ENCODE data around the gene CDH23. TPM values are rescaled to one million over a fixed set of nuclear protein-coding genes. Genes with fewer than 3 reads are reported as not detected.

Gene CDH23
- total RNA-seq, 1 donor from 2014 or later, result 5.1 TPM

- no peak for DNase-seq (ENCODE audit: low spot score)
Measured at GRCh38 chr10:71659111-71659634, 262.5 kb downstream of the CDH23 start.

GRCh38 chr10:71659737-71660136 is 263.0 kb downstream of the CDH23 start:
- no peak for DNase-seq (ENCODE audit: low spot score)

GRCh38 chr10:71660313-71660712 is 263.6 kb downstream of the CDH23 start:
- no peak for DNase-seq (ENCODE audit: low spot score)

- DNase-seq (ENCODE audit: low spot score), result no peak
Measured at GRCh38 chr10:71661060-71661622, 264.4 kb downstream of the CDH23 start.

- DNase-seq (ENCODE audit: low spot score), result no peak
Measured at GRCh38 chr10:71661779-71662336, 265.1 kb downstream of the CDH23 start.

- no peak for DNase-seq (ENCODE audit: low spot score)
Measured at GRCh38 chr10:71663311-71663710, 266.6 kb downstream of the CDH23 start.

GRCh38 chr10:71664585-71664984 is 267.9 kb downstream of the CDH23 start:
- no peak for DNase-seq (ENCODE audit: low spot score)

- DNase-seq (ENCODE audit: low spot score), result no peak
Measured at GRCh38 chr10:71665456-71665855, 268.7 kb downstream of the CDH23 start.

- DNase-seq (ENCODE audit: low spot score), result no peak
Measured at GRCh38 chr10:71666639-71667386, 270.1 kb downstream of the CDH23 start.

- DNase-seq (ENCODE audit: low spot score), result no peak
Measured at GRCh38 chr10:71667387-71667752, 270.6 kb downstream of the CDH23 start.

GRCh38 chr10:71671994-71672946 is 275.6 kb downstream of the CDH23 start:
- DNase-seq (ENCODE audit: low spot score), result no peak

- DNase-seq (ENCODE audit: low spot score), result no peak
Measured at GRCh38 chr10:71675295-71675970, 278.7 kb downstream of the CDH23 start.

GRCh38 chr10:71677261-71677660 is 280.5 kb downstream of the CDH23 start:
- DNase-seq (ENCODE audit: low spot score), result no peak

- DNase-seq (ENCODE audit: low spot score), result no peak
Measured at GRCh38 chr10:71678057-71678805, 281.5 kb downstream of the CDH23 start.

- no peak for DNase-seq (ENCODE audit: low spot score)
Measured at GRCh38 chr10:71679425-71679824, 282.7 kb downstream of the CDH23 start.

- no peak for DNase-seq (ENCODE audit: low spot score)
Measured at GRCh38 chr10:71681977-71682376, 285.3 kb downstream of the CDH23 start.

- DNase-seq (ENCODE audit: low spot score), result no peak
Measured at GRCh38 chr10:71683301-71683700, 286.6 kb downstream of the CDH23 start.

- no peak for DNase-seq (ENCODE audit: low spot score)
Measured at GRCh38 chr10:71684356-71685173, 287.8 kb downstream of the CDH23 start.

GRCh38 chr10:71685554-71686232 is 289.0 kb downstream of the CDH23 start:
- DNase-seq (ENCODE audit: low spot score), result no peak

Data from mucosa of gallbladder (tissue), 1 donor.